ENCODE measurements around the gene RHBDL3. TPM values are rescaled to one million over a fixed set of nuclear protein-coding genes. Genes with fewer than 3 reads are reported as not detected.
"Not testable (repeated sequence)": the region's sequence is repeated elsewhere in the genome, so short reads cannot be mapped to it uniquely, and the experiment has no call there.

Gene RHBDL3
- total and polyA plus RNA-seq, 9 donors: 0.83 to 5.6 (median 2.0) TPM

GRCh38 chr17:32348483-32348800 is 82.8 kb downstream of the RHBDL3 start:
- WGBS, 3 donors: 97 to 99% (median 97%) methylated on average over 2 of the region's 2 CpGs
- Histone ChIP-seq H3K27ac (no peak overlapping the region), H3K36me3 (no peaks in the 10 kb centered on the region), H3K27me3 (no peaks in the 10 kb centered on the region), H3K4me3 (no peak overlapping the region), H3K9me3 (no peaks in the 10 kb centered on the region), H3K4me1 (ENCODE audit: insufficient read depth) (peaks cover 7% of the 10 kb centered on the region)
- intact Hi-C loops (cut with DNase I): no loop called here
- no peak for DNase-seq
- TF ChIP-seq POLR2A (IDR thresholded peaks at IDR 0.05) (no peak), EP300 (IDR thresholded peaks at IDR 0.05) (no peak), CTCF (IDR thresholded peaks at IDR 0.05) (no peak)

GRCh38 chr17:32349503-32349853 is 83.8 kb downstream of the RHBDL3 start:
- 6 to 21% (median 12%) methylated on average over 15 of the region's 15 CpGs for WGBS, 3 donors
- Histone ChIP-seq H3K4me1 (ENCODE audit: insufficient read depth) (peaks cover 10% of the 10 kb centered on the region), H3K4me3 (peak overlapping the region; percentile 94), H3K27me3 (no peaks in the 10 kb centered on the region), H3K9me3 (no peaks in the 10 kb centered on the region), H3K36me3 (no peaks in the 10 kb centered on the region), H3K27ac (peak overlapping the region in 1 of 2 donors; percentile 67)
- DNase-seq: no peak
- TF ChIP-seq EP300 (IDR thresholded peaks at IDR 0.05): peak; percentile 20
- no peak for TF ChIP-seq POLR2A (IDR thresholded peaks at IDR 0.05)
- intact Hi-C loops (cut with DNase I): no loop called here

GRCh38 chr17:32349854-32350665 is 84.4 kb downstream of the RHBDL3 start, which contains the start of gene ZNF207:
Gene ZNF207, plus strand, starts transcription at chr17:32350157. Its CDS starts 129 bp downstream, at chr17:32350286.
- Histone ChIP-seq H3K9me3 (no peaks in the 10 kb centered on the region), H3K27ac (peak within 1 kb of the TSS; percentile 67 to 91), H3K27me3 (no peaks in the 10 kb centered on the region), H3K36me3 (no peaks in the 10 kb centered on the region), H3K4me1 (ENCODE audit: insufficient read depth) (peaks cover 15% of the 10 kb centered on the region), H3K4me3 (peak within 1 kb of the TSS; percentile 94)
- WGBS, 3 donors: 0 to 1% (median 1%) methylated on average over 47 of the region's 47 CpGs
- peak; percentile 95 to 96 (median 95) for DNase-seq
- intact Hi-C loops (cut with DNase I): no loop called here
- TF ChIP-seq CTCF (IDR thresholded peaks at IDR 0.05) (no peak), EP300 (IDR thresholded peaks at IDR 0.05) (no peak), POLR2A (IDR thresholded peaks at IDR 0.05) (peak; percentile 84)

GRCh38 chr17:32350666-32351418 is 85.2 kb downstream of the RHBDL3 start:
- peaks cover 17% of the 10 kb centered on the region for H3K4me1 ChIP-seq (ENCODE audit: insufficient read depth)
- H3K27me3 ChIP-seq: no peaks in the 10 kb centered on the region
- peak in 1 of 5 donors; percentile 43 for DNase-seq
- no peaks in the 10 kb centered on the region for H3K36me3 ChIP-seq
- peak overlapping the region; percentile 94 for H3K4me3 ChIP-seq
- WGBS, 3 donors: 0 to 1% (median 1%) methylated on average over 20 of the region's 20 CpGs
- H3K27ac ChIP-seq: peak overlapping the region; percentile 67 to 91
- no peaks in the 10 kb centered on the region for H3K9me3 ChIP-seq
- intact Hi-C loops (cut with DNase I): no loop called here
- TF ChIP-seq CTCF (IDR thresholded peaks at IDR 0.05): no peak

GRCh38 chr17:32352734-32353133 is 87.1 kb downstream of the RHBDL3 start:
- H3K9me3 ChIP-seq; intact Hi-C loops (cut with DNase I); H3K27me3 ChIP-seq; DNase-seq; H3K27ac ChIP-seq; H3K36me3 ChIP-seq: not testable (repeated sequence)
- Histone ChIP-seq H3K4me3 (peak overlapping the region; percentile 94), H3K4me1 (ENCODE audit: insufficient read depth) (peaks cover 19% of the 10 kb centered on the region)
- WGBS, 3 donors: 75 to 82% (median 81%) methylated on average over 9 of the region's 9 CpGs

Data from ovary (tissue), 9 donors.